ENCODE data around the gene MC2R.

DNA sequence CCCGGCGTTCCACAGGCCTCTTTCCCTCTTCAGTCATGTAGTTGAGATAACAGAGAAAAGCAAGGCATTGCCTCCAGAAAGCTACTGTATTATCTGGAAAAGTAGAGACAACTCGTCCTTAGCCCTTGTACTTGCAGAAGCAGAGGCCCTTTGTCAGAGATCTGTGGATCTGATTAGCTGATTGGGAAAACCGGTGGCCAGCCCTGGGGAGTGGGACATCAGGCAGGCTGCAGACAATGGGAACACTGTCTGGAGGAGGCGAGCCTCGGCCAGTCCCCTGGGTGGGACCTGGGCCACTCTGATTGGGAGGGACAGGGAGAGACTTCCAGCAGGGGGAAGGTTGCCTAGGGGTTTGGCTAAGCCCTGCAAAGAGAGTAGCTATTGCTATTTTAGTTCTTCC, 1.2 kb upstream of the MC2R start:
- no peak for TF ChIP-seq CEBPB (IDR thresholded peaks at IDR 0.05; ENCODE audit: low read depth, low read length)
- no peak for TF ChIP-seq RCOR1 (IDR thresholded peaks at IDR 0.05; ENCODE audit: insufficient replicate concordance, low read length)
- TF ChIP-seq, protein P1, sequence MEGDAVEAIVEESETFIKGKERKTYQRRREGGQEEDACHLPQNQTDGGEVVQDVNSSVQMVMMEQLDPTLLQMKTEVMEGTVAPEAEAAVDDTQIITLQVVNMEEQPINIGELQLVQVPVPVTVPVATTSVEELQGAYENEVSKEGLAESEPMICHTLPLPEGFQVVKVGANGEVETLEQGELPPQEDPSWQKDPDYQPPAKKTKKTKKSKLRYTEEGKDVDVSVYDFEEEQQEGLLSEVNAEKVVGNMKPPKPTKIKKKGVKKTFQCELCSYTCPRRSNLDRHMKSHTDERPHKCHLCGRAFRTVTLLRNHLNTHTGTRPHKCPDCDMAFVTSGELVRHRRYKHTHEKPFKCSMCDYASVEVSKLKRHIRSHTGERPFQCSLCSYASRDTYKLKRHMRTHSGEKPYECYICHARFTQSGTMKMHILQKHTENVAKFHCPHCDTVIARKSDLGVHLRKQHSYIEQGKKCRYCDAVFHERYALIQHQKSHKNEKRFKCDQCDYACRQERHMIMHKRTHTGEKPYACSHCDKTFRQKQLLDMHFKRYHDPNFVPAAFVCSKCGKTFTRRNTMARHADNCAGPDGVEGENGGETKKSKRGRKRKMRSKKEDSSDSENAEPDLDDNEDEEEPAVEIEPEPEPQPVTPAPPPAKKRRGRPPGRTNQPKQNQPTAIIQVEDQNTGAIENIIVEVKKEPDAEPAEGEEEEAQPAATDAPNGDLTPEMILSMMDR (conservative IDR thresholded peaks at IDR 0.05; ENCODE audit: low read depth, low read length), result no peak
- TF ChIP-seq POLR2A (IDR thresholded peaks at IDR 0.05; ENCODE audit: low read depth, low read length), result no peak
- no peak for TF ChIP-seq RFX5 (IDR thresholded peaks at IDR 0.05; ENCODE audit: low read depth, low read length)
- no peak for TF ChIP-seq SMC3 (IDR thresholded peaks at IDR 0.05; ENCODE audit: low read depth, low read length)
- no peak for TF ChIP-seq CHD1 (IDR thresholded peaks at IDR 0.05; ENCODE audit: low read depth, low read length)
- no peak for TF ChIP-seq RAD21 (IDR thresholded peaks at IDR 0.05; ENCODE audit: low read length)

Measured in IMR-90 (cell line).